Adipocyte (in vitro differentiated cells): ENCODE results near the gene TXNDC5.

ENCODE experiments used
- DNase-seq: peaks from one replicate; pipeline ENCODE4 v3.0.0-alpha.2; 2015; ENCODE audit warnings: low read depth
- H3K27me3 ChIP-seq: replicated peaks from 2 replicates; pipeline ENCODE4 v1.7.0; 2013; ENCODE audit warnings: mild to moderate bottlenecking, low read length, moderate library complexity; ENCODE audit not compliant: control insufficient read depth, insufficient read depth
- H3K36me3 ChIP-seq: 2 replicates; pipeline ENCODE4 v1.7.0; 2013; ENCODE audit warnings: low read length, mild to moderate bottlenecking, moderate library complexity; ENCODE audit not compliant: control insufficient read depth, insufficient read depth, severe bottlenecking
- H3K4me1 ChIP-seq: 2 replicates; pipeline ENCODE4 v1.7.0; 2013; ENCODE audit warnings: mild to moderate bottlenecking, low read length, moderate library complexity; ENCODE audit not compliant: control insufficient read depth, insufficient read depth
- H3K4me3 ChIP-seq: 2 replicates; pipeline ENCODE4 v1.7.0; 2013; ENCODE audit warnings: mild to moderate bottlenecking, low read length, moderate library complexity
- H3K9ac ChIP-seq: 2 replicates; pipeline ENCODE4 v1.7.0; 2013; ENCODE audit warnings: mild to moderate bottlenecking, low read length, moderate library complexity
- H3K9me3 ChIP-seq: 2 replicates; pipeline ENCODE4 v1.7.0; 2013; ENCODE audit warnings: mild to moderate bottlenecking, low read length, moderate library complexity; ENCODE audit not compliant: control insufficient read depth

Gene TXNDC5

DNA sequence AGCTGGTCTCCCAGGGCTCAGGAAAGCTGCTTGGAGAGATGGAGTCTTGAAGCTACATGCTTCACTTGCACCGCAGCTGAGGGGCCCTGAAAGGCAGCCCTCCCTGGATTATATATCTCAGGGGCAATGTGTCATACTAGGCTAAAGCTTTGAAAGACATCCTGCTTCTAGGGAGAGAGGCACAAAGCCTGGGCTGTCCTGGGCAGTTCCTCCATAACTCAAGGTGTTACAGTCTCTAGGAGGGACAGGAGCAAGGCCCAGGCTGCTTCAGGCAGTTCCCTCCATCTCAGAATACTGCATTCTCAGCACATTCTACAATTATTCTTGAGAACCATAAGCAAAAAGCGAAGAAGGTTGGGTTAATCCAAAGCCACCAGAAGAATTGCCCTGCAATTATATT, 22.0 kb upstream of the TXNDC5 start:
- no peaks in the 10 kb centered on the region for H3K36me3 ChIP-seq
- H3K4me1 ChIP-seq = no peaks in the 10 kb centered on the region
- DNase-seq = no peak
- no peaks in the 10 kb centered on the region for H3K27me3 ChIP-seq
- H3K9ac ChIP-seq = no peak overlapping the region
- H3K9me3 ChIP-seq = no peaks in the 10 kb centered on the region
- no peak overlapping the region for H3K4me3 ChIP-seq

DNA sequence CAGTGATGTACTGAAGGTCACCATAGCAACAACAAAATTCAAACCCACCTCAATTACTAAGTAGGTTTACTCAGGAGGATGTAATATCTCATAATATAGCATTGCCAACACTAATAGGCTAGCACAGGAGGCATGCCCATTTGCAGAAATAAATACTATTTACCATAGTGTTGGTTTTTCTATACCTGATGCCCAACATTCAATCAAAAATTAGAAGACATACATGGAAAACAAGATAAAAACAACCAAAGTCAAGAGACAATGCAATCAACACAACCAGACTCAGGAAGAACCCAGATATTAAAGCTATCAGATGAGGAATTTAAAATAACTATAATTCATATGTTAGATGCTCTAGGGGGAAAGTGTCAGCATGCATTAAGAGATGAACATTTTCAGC, 14.3 kb upstream of the TXNDC5 start:
- H3K9me3 ChIP-seq = no peaks in the 10 kb centered on the region
- peaks cover 9% of the 10 kb centered on the region for H3K4me1 ChIP-seq
- peaks cover 3% of the 10 kb centered on the region for H3K27me3 ChIP-seq
- no peak overlapping the region for H3K4me3 ChIP-seq
- H3K36me3 ChIP-seq = no peaks in the 10 kb centered on the region
- no peak for DNase-seq
- H3K9ac ChIP-seq = no peak overlapping the region

- H3K9ac ChIP-seq = no peak overlapping the region
- no peak for DNase-seq
- H3K9me3 ChIP-seq = no peaks in the 10 kb centered on the region
- H3K4me1 ChIP-seq = peaks cover 9% of the 10 kb centered on the region
- H3K27me3 ChIP-seq = peaks cover 3% of the 10 kb centered on the region
- H3K4me3 ChIP-seq = no peak overlapping the region
- H3K36me3 ChIP-seq = no peaks in the 10 kb centered on the region
Measured at GRCh38 chr6:7922596-7922995, 12.0 kb upstream of the TXNDC5 start.

DNA sequence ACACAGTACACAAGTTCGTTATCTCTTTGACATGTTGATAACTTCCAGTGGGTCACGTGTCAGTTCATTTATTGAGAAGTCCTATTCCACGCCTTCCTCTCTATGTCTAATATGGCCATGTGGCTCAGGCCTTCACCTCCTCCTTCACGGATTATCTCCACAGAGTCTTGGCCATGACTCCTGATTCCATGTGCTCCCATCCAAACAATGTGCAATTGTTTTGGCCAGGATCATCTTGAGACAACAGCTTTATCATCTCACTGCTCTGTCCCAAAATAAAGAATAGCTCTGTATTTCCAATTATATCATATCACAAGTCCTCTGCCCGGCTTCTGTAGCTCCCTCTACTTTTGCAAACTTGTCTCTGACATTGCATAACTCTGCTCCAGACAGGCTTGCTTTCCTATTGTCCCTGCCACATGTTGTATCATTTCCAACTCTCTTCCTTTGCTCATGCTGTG, 11.1 kb upstream of the TXNDC5 start:
- Histone ChIP-seq H3K9me3 (no peaks in the 10 kb centered on the region), H3K36me3 (no peaks in the 10 kb centered on the region), H3K4me1 (peaks cover 9% of the 10 kb centered on the region), H3K4me3 (no peak overlapping the region), H3K27me3 (peaks cover 3% of the 10 kb centered on the region), H3K9ac (no peak overlapping the region)
- DNase-seq = no peak

DNA sequence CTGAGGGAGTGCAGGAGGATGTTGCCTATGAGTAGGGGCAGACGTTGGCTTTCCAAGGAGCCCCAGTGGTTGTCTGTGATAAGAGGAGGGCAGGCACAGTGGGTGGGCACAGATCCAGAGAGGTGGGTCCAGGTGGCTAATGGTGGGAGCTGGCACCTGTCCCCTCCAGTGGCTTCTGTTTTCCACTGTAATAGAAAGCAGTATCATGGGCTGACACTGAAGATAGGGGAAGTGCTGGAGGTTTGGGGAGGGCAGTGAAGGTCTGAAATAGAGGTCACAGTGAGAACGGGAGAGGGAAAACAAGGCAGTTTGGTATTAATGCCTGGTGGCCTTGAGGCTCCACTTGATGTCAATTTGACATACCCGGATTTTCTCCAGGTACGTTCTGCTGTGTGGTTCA, 10.5 kb upstream of the TXNDC5 start:
- no peak for DNase-seq
- H3K9me3 ChIP-seq = no peaks in the 10 kb centered on the region
- no peaks in the 10 kb centered on the region for H3K36me3 ChIP-seq
- no peak overlapping the region for H3K9ac ChIP-seq
- H3K4me3 ChIP-seq = no peak overlapping the region
- peaks cover 10% of the 10 kb centered on the region for H3K4me1 ChIP-seq
- peaks cover 3% of the 10 kb centered on the region for H3K27me3 ChIP-seq

DNA sequence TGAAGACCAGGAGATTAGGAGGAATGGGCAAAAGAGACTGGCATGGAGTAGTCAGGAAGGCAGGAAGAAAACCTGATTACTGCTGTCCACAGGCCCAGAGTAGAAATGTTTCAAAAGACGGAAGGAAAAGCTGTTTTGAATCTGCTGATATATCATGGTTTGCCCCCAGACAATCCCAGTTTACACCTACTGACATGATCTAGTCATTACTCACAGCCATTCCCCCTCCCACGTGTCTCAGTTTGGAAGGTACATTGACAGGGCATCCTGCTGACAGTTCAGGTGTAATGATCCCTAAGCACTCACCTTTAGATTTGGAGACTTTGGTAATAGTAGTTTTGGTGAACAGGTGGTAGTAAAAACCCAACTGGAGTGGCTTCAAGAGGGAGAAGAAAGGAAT, 9.8 kb upstream of the TXNDC5 start:
- Histone ChIP-seq H3K27me3 (peaks cover 3% of the 10 kb centered on the region), H3K4me3 (no peak overlapping the region)
- no peak for DNase-seq

DNA sequence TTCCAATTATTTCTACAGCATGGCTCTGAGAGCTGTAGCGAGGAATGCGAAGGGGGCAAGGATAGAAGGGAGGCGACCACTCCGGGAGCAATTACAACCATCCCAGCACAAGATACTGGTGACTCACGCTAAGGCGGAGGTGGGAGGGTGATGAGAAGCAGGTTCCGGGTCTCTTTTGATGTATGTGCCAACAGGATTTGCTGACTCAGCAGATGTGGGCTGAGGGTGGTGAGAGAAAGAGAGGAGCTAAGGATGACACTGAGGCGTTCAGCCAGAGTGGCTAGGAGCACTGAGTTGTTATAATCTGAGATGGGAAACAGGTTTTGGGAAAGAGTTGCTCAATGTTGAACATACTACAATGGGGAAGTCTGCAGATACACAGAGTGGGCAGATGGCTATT, 9.3 kb upstream of the TXNDC5 start:
- no peaks in the 10 kb centered on the region for H3K36me3 ChIP-seq
- no peak overlapping the region for H3K4me3 ChIP-seq
- no peaks in the 10 kb centered on the region for H3K9me3 ChIP-seq
- H3K27me3 ChIP-seq = peaks cover 3% of the 10 kb centered on the region
- H3K4me1 ChIP-seq = peaks cover 19% of the 10 kb centered on the region
- no peak for DNase-seq
- H3K9ac ChIP-seq = no peak overlapping the region

More for the DNA sequence above, 9.8 kb upstream of the TXNDC5 start:
- Histone ChIP-seq H3K9ac (no peak overlapping the region), H3K4me1 (peaks cover 16% of the 10 kb centered on the region), H3K9me3 (no peaks in the 10 kb centered on the region), H3K36me3 (no peaks in the 10 kb centered on the region)

GRCh38 chr6:7918403-7918802, 7.8 kb upstream of the TXNDC5 start:
- peaks cover 19% of the 10 kb centered on the region for H3K4me1 ChIP-seq
- peaks cover 3% of the 10 kb centered on the region for H3K27me3 ChIP-seq
- H3K4me3 ChIP-seq = no peak overlapping the region
- DNase-seq = no peak
- no peak overlapping the region for H3K9ac ChIP-seq
- no peaks in the 10 kb centered on the region for H3K9me3 ChIP-seq
- H3K36me3 ChIP-seq = no peaks in the 10 kb centered on the region

DNA sequence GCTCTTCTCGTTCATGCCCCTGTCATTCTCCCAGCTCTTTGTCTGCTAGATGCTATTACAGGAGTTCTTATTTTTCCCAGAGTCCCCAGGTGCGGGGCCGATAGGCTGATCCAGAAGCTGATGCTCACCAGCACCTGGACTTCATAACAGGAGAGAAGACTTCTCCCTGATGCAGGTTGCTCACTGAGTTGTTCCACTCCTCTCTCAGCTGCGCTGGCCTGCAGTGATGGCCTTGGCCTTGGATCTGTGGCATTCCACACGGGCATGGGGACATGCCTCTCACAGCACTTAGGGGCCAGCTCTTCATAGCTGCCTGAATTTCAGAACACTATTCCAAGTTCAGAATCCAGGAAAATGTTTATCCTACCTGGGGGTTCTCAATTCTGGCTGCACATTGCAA, 7.1 kb upstream of the TXNDC5 start:
- peaks cover 19% of the 10 kb centered on the region for H3K4me1 ChIP-seq
- no peaks in the 10 kb centered on the region for H3K36me3 ChIP-seq
- DNase-seq = no peak
- no peaks in the 10 kb centered on the region for H3K9me3 ChIP-seq
- H3K4me3 ChIP-seq = no peak overlapping the region
- peaks cover 3% of the 10 kb centered on the region for H3K27me3 ChIP-seq
- no peak overlapping the region for H3K9ac ChIP-seq

DNA sequence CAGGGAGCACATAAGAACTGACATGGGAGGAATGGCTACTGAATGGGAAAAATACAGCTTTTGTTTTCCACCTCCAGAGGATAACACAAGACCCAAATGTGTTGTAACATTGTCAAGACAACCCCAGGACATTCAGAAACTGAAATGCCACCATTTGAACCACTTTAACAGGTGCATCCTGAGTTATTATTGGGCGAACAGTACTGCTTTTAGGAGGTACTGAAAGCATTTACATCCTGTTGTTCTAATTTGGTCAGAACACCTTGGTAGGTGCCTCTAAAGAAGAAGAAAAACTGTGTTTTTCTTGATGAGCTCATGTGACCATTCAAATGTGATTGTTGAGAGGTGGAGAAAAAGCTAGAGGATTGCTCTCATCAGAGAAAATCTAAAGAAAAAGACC, 6.4 kb upstream of the TXNDC5 start:
- H3K4me3 ChIP-seq = no peak overlapping the region
- H3K9me3 ChIP-seq = no peaks in the 10 kb centered on the region
- DNase-seq = no peak
- no peaks in the 10 kb centered on the region for H3K36me3 ChIP-seq
- H3K4me1 ChIP-seq = peaks cover 17% of the 10 kb centered on the region
- peaks cover 3% of the 10 kb centered on the region for H3K27me3 ChIP-seq
- no peak overlapping the region for H3K9ac ChIP-seq

DNA sequence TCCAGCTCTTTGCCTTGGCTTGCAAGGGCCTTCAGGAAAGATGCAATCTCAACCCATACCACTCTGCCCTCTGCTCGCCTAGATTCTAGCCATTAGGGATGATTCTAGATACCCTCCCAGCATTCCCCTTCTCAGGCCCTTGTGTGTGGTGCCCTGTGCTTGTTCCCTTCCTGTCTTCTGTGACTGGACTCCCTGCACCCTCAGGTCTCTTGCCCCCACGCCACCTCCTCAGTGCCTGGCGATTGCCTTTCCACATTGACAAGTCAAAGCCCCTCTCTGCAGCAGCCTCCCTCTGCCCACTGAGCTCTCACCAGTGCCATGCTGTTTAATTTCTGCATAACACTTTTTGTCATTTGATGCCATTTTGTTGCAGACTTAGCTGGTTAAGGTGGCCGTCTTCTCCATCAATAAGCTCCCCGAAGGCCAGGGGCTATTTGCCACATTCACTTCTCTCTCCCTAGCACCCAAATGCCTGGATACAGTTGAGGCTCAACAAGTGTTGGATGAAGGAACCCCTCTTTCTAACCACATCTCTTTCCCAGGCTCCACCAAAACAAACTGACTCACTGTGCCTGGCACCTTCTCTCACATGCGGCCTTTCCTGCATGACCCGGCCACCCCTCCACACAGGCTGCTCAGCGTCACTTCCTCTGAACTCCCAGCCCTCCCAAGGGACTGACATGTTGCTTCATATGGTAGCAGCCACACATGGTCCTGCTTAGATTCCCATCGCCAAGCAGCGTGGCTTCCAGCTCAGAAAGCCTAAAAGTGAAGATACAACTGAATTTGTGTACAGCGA, 4.6 kb upstream of the TXNDC5 start:
- Histone ChIP-seq H3K9me3 (no peaks in the 10 kb centered on the region), H3K36me3 (no peaks in the 10 kb centered on the region), H3K9ac (no peak overlapping the region), H3K27me3 (no peaks in the 10 kb centered on the region), H3K4me1 (peaks cover 24% of the 10 kb centered on the region), H3K4me3 (peak overlapping the region; percentile 27)
- DNase-seq = peak; percentile 42

DNA sequence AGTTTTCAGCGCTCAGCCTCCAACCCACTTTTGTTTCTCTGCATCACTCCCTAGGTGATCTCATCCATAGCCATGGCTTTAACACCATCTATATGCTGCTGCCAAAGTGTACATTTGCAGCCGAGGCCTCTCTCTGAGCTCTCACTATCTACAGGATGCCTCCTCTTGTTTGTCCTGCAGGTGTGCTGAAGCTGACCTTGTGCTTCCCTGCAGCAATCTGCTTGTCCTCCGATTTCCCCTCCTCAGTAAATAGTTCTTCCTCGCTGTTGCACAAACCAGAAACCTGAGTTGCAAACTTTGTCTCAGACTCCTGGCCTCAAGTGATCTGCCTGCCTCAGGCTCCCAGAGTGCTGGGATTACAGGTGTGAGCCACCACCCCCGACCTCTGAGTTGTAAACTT, 3.7 kb upstream of the TXNDC5 start:
- no peaks in the 10 kb centered on the region for H3K36me3 ChIP-seq
- no peak for DNase-seq
- no peaks in the 10 kb centered on the region for H3K9me3 ChIP-seq
- H3K4me3 ChIP-seq = no peak overlapping the region
- peaks cover 27% of the 10 kb centered on the region for H3K4me1 ChIP-seq
- no peaks in the 10 kb centered on the region for H3K27me3 ChIP-seq
- no peak overlapping the region for H3K9ac ChIP-seq
